ENCODE results near the gene CLDN1. TPM values are rescaled to one million over a fixed set of nuclear protein-coding genes. Genes with fewer than 3 reads are reported as not detected.

The CLDN1 gene
- polyA plus RNA-seq, 1 of the 3 experiments (the other 2 are of a cell fraction), result 0.82 TPM

- no peak for TF ChIP-seq EZH2phosphoT487 (IDR thresholded peaks at IDR 0.05; ENCODE audit: borderline replicate concordance, low read depth)
- TF ChIP-seq FOSL2 (IDR thresholded peaks at IDR 0.05; ENCODE audit: borderline replicate concordance, low read depth), result no peak
- no peak for TF ChIP-seq RFX5 (IDR thresholded peaks at IDR 0.05; ENCODE audit: low read length)
- TF ChIP-seq, protein P1, sequence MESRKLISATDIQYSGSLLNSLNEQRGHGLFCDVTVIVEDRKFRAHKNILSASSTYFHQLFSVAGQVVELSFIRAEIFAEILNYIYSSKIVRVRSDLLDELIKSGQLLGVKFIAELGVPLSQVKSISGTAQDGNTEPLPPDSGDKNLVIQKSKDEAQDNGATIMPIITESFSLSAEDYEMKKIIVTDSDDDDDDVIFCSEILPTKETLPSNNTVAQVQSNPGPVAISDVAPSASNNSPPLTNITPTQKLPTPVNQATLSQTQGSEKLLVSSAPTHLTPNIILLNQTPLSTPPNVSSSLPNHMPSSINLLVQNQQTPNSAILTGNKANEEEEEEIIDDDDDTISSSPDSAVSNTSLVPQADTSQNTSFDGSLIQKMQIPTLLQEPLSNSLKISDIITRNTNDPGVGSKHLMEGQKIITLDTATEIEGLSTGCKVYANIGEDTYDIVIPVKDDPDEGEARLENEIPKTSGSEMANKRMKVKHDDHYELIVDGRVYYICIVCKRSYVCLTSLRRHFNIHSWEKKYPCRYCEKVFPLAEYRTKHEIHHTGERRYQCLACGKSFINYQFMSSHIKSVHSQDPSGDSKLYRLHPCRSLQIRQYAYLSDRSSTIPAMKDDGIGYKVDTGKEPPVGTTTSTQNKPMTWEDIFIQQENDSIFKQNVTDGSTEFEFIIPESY (IDR thresholded peaks at IDR 0.05; ENCODE audit: borderline replicate concordance, low read depth), result no peak
These were observed 28.6 kb downstream of the CLDN1 start (continued) for GRCh38 chr3:190293621-190294020.

GRCh38 chr3:190291994-190292584 lies 30.2 kb downstream of the CLDN1 start:
- 17% methylated on average over 2 of the region's 3 CpGs for WGBS (ENCODE audit: low lambda C conversion rate)
- no peaks in the 10 kb centered on the region for H3K4me1 ChIP-seq (ENCODE audit: control insufficient read depth in 1 of 2, insufficient read depth in 2 of 2, low read depth in 1 of 2, low read length in 1 of 2)

More at GRCh38 chr3:190291994-190292584, 30.2 kb downstream of the CLDN1 start:
- no peaks in the 10 kb centered on the region for H3K79me2 ChIP-seq (ENCODE audit: insufficient read depth)
- POLR2A ChIA-PET, result no interaction called here
- DNase-seq, result no peak
- H2AFZ ChIP-seq (ENCODE audit: low read depth), result no peak overlapping the region
- H3F3A ChIP-seq (replicated peaks; ENCODE audit: insufficient read depth), result no peaks in the 10 kb centered on the region
- no peaks in the 10 kb centered on the region for H3K9me3 ChIP-seq
- H4K20me1 ChIP-seq (ENCODE audit: insufficient read depth), result no peaks in the 10 kb centered on the region
- no peaks in the 10 kb centered on the region for H3K27me3 ChIP-seq (ENCODE audit: insufficient read depth)
- TF ChIP-seq JUND (IDR thresholded peaks at IDR 0.05) (no peak), TAF1 (IDR thresholded peaks at IDR 0.05; ENCODE audit: borderline replicate concordance, low read depth, low read length) (no peak), NRF1 (IDR thresholded peaks at IDR 0.05; ENCODE audit: low read depth, low read length) (no peak), GABPA (IDR thresholded peaks at IDR 0.05; ENCODE audit: low read depth) (no peak), FOXJ3 (CRISPR knock-in tag; IDR thresholded peaks at IDR 0.05) (no peak), EP300 (IDR thresholded peaks at IDR 0.05; ENCODE audit: borderline replicate concordance in 1 of 2, low read depth in 1 of 2, low read length in 1 of 2) (no peak), YY1 (IDR thresholded peaks at IDR 0.05; ENCODE audit: low read depth) (no peak), FOXM1 (IDR thresholded peaks at IDR 0.05; ENCODE audit: low read depth) (no peak), CTCF (IDR thresholded peaks at IDR 0.05) (no peak), ELF1 (IDR thresholded peaks at IDR 0.05) (no peak)
- TF ChIP-seq, protein P2, sequence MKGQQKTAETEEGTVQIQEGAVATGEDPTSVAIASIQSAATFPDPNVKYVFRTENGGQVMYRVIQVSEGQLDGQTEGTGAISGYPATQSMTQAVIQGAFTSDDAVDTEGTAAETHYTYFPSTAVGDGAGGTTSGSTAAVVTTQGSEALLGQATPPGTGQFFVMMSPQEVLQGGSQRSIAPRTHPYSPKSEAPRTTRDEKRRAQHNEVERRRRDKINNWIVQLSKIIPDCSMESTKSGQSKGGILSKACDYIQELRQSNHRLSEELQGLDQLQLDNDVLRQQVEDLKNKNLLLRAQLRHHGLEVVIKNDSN (IDR thresholded peaks at IDR 0.05; ENCODE audit: borderline replicate concordance, low read depth), result no peak
- H3K9me2 ChIP-seq, result no peaks in the 10 kb centered on the region
- H3K36me3 ChIP-seq (replicated peaks in 1 of 2; ENCODE audit: control insufficient read depth in 1 of 2, insufficient read depth in 2 of 2, low read length in 1 of 2), result no peaks in the 10 kb centered on the region
- no peak overlapping the region for H3K27ac ChIP-seq (ENCODE audit: low read depth in 2 of 2, low read length in 1 of 2)
- no peak overlapping the region for H3K4me2 ChIP-seq
- H3K4me3 ChIP-seq (ENCODE audit: low read depth in 2 of 2, low read length in 1 of 2), result no peak overlapping the region
- CTCF ChIA-PET, result interaction anchor here (1.6 kb wide), 1 partner anchor 30 kb away, joined by 5 read pairs; the partner anchor contains the start of gene CLDN1
- no peak overlapping the region for H3K9ac ChIP-seq

Measured in SK-N-SH (cell line).